ENCODE results near the gene PPP2R5C. TPM values are rescaled to one million over a fixed set of nuclear protein-coding genes. Genes with fewer than 3 reads are reported as not detected.
A peak's percentile ranks its signal among the peaks of the same experiment; 100 is the strongest.

The PPP2R5C gene
- total and polyA plus RNA-seq, 2 donors (not counting 3 experiments of a cell fraction or from before 2014, with no cell fraction given): 42.6 to 83.6 TPM

- H3K4me1 ChIP-seq (ENCODE audit: control insufficient read depth, extremely low read depth, insufficient read depth, low read length): no peaks in the 10 kb centered on the region
- H3K36me3 ChIP-seq (ENCODE audit: control insufficient read depth in 2 of 2, extremely low read depth in 1 of 2, insufficient read depth in 2 of 2, low read length in 2 of 2): no peaks in the 10 kb centered on the region
- H2AFZ ChIP-seq (ENCODE audit: low read depth, low read length): no peak overlapping the region
- BruUV-seq (replicated peaks): no TSS peak
- POLR2A ChIA-PET: no interaction called here
- FAIRE-seq (no peak), DNase-seq (ENCODE audit: low read depth, low spot score) (no peak)
- no peaks in the 10 kb centered on the region for H3K9me3 ChIP-seq (replicated peaks; ENCODE audit: control insufficient read depth, insufficient read depth, low read length)
- H3K79me2 ChIP-seq (ENCODE audit: control insufficient read depth, insufficient read depth, low read length): no peaks in the 10 kb centered on the region
- H3K27me3 ChIP-seq (ENCODE audit: control insufficient read depth in 2 of 2, insufficient read depth in 2 of 2, low read length in 2 of 2): peaks cover 40 to 43% of the 10 kb centered on the region in 2 experiments
- H3K4me2 ChIP-seq (ENCODE audit: insufficient read depth, low read length): no peak overlapping the region
- dilution Hi-C loops (cut with MboI; ENCODE audit: extremely low pct_ligation_motif_present, low sequenced_read_pairs): no loop called here
- H3K9ac ChIP-seq (replicated peaks; ENCODE audit: extremely low read depth, insufficient read depth, low read length): no peak overlapping the region
- H3K27ac ChIP-seq (ENCODE audit: insufficient read depth, low read depth, low read length): no peak overlapping the region
- H3K4me3 ChIP-seq (replicated peaks in 1 of 3; ENCODE audit: insufficient read depth in 1 of 3, low read depth in 1 of 3, low read length in 3 of 3): no peak overlapping the region
- no peaks in the 10 kb centered on the region for H4K20me1 ChIP-seq (replicated peaks; ENCODE audit: control insufficient read depth, extremely low read depth, insufficient read depth, low read length)
- CTCF ChIA-PET: no interaction called here
- no peaks in the 10 kb centered on the region for H3K9me1 ChIP-seq (replicated peaks; ENCODE audit: control insufficient read depth, extremely low read depth, insufficient read depth, low read length)
- intact Hi-C loops (cut with micrococcal nuclease): no loop called here
- TF ChIP-seq EZH2 (IDR thresholded peaks at IDR 0.05; ENCODE audit: borderline replicate concordance, low read depth, low read length, severe bottlenecking) (peak; percentile 81), GATA2 (IDR thresholded peaks at IDR 0.05; ENCODE audit: insufficient read depth, insufficient read length, low read depth, low read length) (no peak), POLR2A (IDR thresholded peaks at IDR 0.05; ENCODE audit: low read depth, low read length) (no peak), POLR2AphosphoS5 (IDR thresholded peaks at IDR 0.05; ENCODE audit: insufficient read depth, low read depth, low read length) (no peak)
These were observed 19.9 kb downstream of the PPP2R5C start for GRCh38 chr14:101781240-101782061.

GRCh38 chr14:101783260-101784016 lies 21.9 kb downstream of the PPP2R5C start:
- DNase-seq (ENCODE audit: low read depth, low spot score): no peak
- POLR2A ChIA-PET: interaction anchor here (0.7 kb wide), 1 partner anchor 64 kb away, joined by 5 read pairs; no protein-coding TSS in a partner anchor
- intact Hi-C loops (cut with micrococcal nuclease): no loop called here
- CTCF ChIA-PET: interaction anchor here (1.1 to 1.8 kb wide), 2 partner anchors 12 to 121 kb away, joined by 4 to 17 read pairs; no protein-coding TSS in a partner anchor
- Histone ChIP-seq H3K9me3 (replicated peaks; ENCODE audit: control insufficient read depth, insufficient read depth, low read length) (no peaks in the 10 kb centered on the region), H2AFZ (ENCODE audit: low read depth, low read length) (no peak overlapping the region), H3K9me1 (replicated peaks; ENCODE audit: control insufficient read depth, extremely low read depth, insufficient read depth, low read length) (no peaks in the 10 kb centered on the region), H4K20me1 (replicated peaks; ENCODE audit: control insufficient read depth, extremely low read depth, insufficient read depth, low read length) (no peaks in the 10 kb centered on the region), H3K4me2 (ENCODE audit: insufficient read depth, low read length) (no peak overlapping the region), H3K79me2 (ENCODE audit: control insufficient read depth, insufficient read depth, low read length) (no peaks in the 10 kb centered on the region), H3K9ac (replicated peaks; ENCODE audit: extremely low read depth, insufficient read depth, low read length) (no peak overlapping the region), H3K27ac (ENCODE audit: insufficient read depth, low read depth, low read length) (no peak overlapping the region), H3K4me3 (replicated peaks in 1 of 3; ENCODE audit: insufficient read depth in 1 of 3, low read depth in 1 of 3, low read length in 3 of 3) (no peak overlapping the region), H3K4me1 (ENCODE audit: control insufficient read depth, extremely low read depth, insufficient read depth, low read length) (no peaks in the 10 kb centered on the region), H3K36me3 (ENCODE audit: control insufficient read depth in 2 of 2, extremely low read depth in 1 of 2, insufficient read depth in 2 of 2, low read length in 2 of 2) (no peaks in the 10 kb centered on the region), H3K27me3 (ENCODE audit: control insufficient read depth in 2 of 2, insufficient read depth in 2 of 2, low read length in 2 of 2) (peaks cover 39 to 42% of the 10 kb centered on the region in 2 experiments)
- BruUV-seq (replicated peaks): no TSS peak
- dilution Hi-C loops (cut with MboI; ENCODE audit: extremely low pct_ligation_motif_present, low sequenced_read_pairs): no loop called here
- no peak for FAIRE-seq
- TF ChIP-seq JUN (IDR thresholded peaks at IDR 0.05; ENCODE audit: borderline replicate concordance, insufficient read depth, insufficient read length, low read depth) (no peak), MYC (IDR thresholded peaks at IDR 0.05; ENCODE audit: low read depth, low read length) (no peak), CTCF (IDR thresholded peaks at IDR 0.05; ENCODE audit: extremely low read depth in 1 of 2, insufficient read depth in 1 of 2, low read depth in 1 of 2, low read length in 2 of 2) (no peak), EZH2 (IDR thresholded peaks at IDR 0.05; ENCODE audit: borderline replicate concordance, low read depth, low read length, severe bottlenecking) (no peak)
